ENCODE measurements around the gene PRKAR1B.

Gene PRKAR1B

DNA sequence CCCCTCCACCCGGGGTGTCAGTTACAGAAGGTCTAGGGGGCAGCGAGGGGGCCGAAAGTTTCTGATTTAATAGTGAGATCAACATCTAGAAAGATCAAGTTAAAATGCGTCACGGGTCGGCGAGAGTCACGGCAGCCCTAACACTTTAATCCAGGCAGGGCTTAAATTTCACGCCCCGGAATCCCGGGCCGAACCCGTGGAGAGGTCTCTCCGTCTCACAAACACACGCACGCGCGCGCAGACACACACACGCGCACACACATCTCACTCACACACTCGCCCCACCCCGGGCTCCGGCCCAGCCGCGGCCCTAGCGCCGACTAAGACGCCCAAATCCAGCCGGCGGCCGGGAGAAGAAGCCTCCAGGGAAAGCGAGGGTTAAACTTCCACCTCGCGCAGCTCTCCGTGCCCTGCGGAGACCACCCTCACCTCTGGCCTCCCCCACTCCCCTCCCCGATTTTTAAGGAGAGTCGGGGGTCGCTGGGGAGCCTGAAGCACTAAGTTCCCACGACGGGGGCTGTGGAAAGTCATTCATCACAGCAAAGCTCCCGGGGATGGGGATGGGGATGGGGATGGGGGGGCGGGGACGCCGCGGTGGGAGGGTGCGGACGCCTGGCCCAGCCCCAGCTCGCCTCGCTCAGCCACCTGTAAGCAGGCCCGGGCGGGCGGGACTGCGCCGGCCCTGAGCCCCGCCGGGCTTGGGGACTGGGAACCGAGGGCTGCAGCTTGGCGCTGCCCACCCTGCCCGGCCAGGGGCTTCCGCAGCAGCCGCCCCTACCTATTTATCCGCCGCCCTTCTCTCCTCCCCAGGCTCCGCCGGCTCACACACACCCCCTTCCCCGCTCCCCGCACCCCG is 209.1 kb downstream of the PRKAR1B start (continued):
- TF ChIP-seq, protein P1, sequence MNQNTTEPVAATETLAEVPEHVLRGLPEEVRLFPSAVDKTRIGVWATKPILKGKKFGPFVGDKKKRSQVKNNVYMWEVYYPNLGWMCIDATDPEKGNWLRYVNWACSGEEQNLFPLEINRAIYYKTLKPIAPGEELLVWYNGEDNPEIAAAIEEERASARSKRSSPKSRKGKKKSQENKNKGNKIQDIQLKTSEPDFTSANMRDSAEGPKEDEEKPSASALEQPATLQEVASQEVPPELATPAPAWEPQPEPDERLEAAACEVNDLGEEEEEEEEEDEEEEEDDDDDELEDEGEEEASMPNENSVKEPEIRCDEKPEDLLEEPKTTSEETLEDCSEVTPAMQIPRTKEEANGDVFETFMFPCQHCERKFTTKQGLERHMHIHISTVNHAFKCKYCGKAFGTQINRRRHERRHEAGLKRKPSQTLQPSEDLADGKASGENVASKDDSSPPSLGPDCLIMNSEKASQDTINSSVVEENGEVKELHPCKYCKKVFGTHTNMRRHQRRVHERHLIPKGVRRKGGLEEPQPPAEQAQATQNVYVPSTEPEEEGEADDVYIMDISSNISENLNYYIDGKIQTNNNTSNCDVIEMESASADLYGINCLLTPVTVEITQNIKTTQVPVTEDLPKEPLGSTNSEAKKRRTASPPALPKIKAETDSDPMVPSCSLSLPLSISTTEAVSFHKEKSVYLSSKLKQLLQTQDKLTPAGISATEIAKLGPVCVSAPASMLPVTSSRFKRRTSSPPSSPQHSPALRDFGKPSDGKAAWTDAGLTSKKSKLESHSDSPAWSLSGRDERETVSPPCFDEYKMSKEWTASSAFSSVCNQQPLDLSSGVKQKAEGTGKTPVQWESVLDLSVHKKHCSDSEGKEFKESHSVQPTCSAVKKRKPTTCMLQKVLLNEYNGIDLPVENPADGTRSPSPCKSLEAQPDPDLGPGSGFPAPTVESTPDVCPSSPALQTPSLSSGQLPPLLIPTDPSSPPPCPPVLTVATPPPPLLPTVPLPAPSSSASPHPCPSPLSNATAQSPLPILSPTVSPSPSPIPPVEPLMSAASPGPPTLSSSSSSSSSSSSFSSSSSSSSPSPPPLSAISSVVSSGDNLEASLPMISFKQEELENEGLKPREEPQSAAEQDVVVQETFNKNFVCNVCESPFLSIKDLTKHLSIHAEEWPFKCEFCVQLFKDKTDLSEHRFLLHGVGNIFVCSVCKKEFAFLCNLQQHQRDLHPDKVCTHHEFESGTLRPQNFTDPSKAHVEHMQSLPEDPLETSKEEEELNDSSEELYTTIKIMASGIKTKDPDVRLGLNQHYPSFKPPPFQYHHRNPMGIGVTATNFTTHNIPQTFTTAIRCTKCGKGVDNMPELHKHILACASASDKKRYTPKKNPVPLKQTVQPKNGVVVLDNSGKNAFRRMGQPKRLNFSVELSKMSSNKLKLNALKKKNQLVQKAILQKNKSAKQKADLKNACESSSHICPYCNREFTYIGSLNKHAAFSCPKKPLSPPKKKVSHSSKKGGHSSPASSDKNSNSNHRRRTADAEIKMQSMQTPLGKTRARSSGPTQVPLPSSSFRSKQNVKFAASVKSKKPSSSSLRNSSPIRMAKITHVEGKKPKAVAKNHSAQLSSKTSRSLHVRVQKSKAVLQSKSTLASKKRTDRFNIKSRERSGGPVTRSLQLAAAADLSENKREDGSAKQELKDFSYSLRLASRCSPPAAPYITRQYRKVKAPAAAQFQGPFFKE (tag by site-specific recombination; IDR thresholded peaks at IDR 0.05; ENCODE audit: borderline replicate concordance) = no peak
- peak; percentile 36; the same call in 1 of the 2 replicates for TF ChIP-seq ZNF335 (tag by site-specific recombination; conservative IDR thresholded peaks at IDR 0.05)
- TF ChIP-seq ZNF549 (tag by site-specific recombination; IDR thresholded peaks at IDR 0.05) = no peak
- TF ChIP-seq ZNF426 (tag by site-specific recombination; IDR thresholded peaks at IDR 0.05) = no peak
- no peak for TF ChIP-seq ZNF174 (tag by site-specific recombination; IDR thresholded peaks at IDR 0.05)
- no peak for TF ChIP-seq SALL2 (tag by site-specific recombination; IDR thresholded peaks at IDR 0.05; ENCODE audit: borderline replicate concordance)
- 0 out of 2 replicates have a peak, but pooled peaks have one; percentile 14 for TF ChIP-seq WT1 (tag by site-specific recombination; IDR thresholded peaks at IDR 0.05)
- TF ChIP-seq ZNF555 (tag by site-specific recombination; conservative IDR thresholded peaks at IDR 0.05) = no peak
- no peak for TF ChIP-seq ZNF660 (tag by site-specific recombination; IDR thresholded peaks at IDR 0.05)
- no peak for TF ChIP-seq ZNF112 (tag by site-specific recombination; IDR thresholded peaks at IDR 0.05)
- no peak for TF ChIP-seq YY2 (tag by site-specific recombination; IDR thresholded peaks at IDR 0.05)
- TF ChIP-seq TRIM28 (IDR thresholded peaks at IDR 0.05; ENCODE audit: borderline replicate concordance, low read length) = no peak
- TF ChIP-seq ZNF626 (tag by site-specific recombination; IDR thresholded peaks at IDR 0.05) = no peak
- no peak for TF ChIP-seq ZNF23 (tag by site-specific recombination; IDR thresholded peaks at IDR 0.05; ENCODE audit: borderline replicate concordance)
- no peak for TF ChIP-seq ZNF658 (tag by site-specific recombination; IDR thresholded peaks at IDR 0.05)
- no peak for TF ChIP-seq ZBTB17 (tag by site-specific recombination; IDR thresholded peaks at IDR 0.05)
- TF ChIP-seq ZNF16 (tag by site-specific recombination; IDR thresholded peaks at IDR 0.05; ENCODE audit: low read depth) = no peak
- TF ChIP-seq ZNF624 (tag by site-specific recombination; IDR thresholded peaks at IDR 0.05) = no peak
- TF ChIP-seq, protein P2, sequence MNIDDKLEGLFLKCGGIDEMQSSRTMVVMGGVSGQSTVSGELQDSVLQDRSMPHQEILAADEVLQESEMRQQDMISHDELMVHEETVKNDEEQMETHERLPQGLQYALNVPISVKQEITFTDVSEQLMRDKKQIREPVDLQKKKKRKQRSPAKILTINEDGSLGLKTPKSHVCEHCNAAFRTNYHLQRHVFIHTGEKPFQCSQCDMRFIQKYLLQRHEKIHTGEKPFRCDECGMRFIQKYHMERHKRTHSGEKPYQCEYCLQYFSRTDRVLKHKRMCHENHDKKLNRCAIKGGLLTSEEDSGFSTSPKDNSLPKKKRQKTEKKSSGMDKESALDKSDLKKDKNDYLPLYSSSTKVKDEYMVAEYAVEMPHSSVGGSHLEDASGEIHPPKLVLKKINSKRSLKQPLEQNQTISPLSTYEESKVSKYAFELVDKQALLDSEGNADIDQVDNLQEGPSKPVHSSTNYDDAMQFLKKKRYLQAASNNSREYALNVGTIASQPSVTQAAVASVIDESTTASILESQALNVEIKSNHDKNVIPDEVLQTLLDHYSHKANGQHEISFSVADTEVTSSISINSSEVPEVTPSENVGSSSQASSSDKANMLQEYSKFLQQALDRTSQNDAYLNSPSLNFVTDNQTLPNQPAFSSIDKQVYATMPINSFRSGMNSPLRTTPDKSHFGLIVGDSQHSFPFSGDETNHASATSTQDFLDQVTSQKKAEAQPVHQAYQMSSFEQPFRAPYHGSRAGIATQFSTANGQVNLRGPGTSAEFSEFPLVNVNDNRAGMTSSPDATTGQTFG (tag by site-specific recombination; IDR thresholded peaks at IDR 0.05; ENCODE audit: borderline replicate concordance) = no peak
- TF ChIP-seq ZNF274 (IDR thresholded peaks at IDR 0.05; ENCODE audit: low read length) = no peak
- no peak for TF ChIP-seq ZNF274 (tag by site-specific recombination; IDR thresholded peaks at IDR 0.05; ENCODE audit: borderline replicate concordance)
- TF ChIP-seq ZNF596 (tag by site-specific recombination; IDR thresholded peaks at IDR 0.05) = no peak
- no peak for TF ChIP-seq ZNF202 (tag by site-specific recombination; IDR thresholded peaks at IDR 0.05; ENCODE audit: borderline replicate concordance)
- TF ChIP-seq ZNF837 (tag by site-specific recombination; IDR thresholded peaks at IDR 0.05) = no peak
- TF ChIP-seq, protein P3, sequence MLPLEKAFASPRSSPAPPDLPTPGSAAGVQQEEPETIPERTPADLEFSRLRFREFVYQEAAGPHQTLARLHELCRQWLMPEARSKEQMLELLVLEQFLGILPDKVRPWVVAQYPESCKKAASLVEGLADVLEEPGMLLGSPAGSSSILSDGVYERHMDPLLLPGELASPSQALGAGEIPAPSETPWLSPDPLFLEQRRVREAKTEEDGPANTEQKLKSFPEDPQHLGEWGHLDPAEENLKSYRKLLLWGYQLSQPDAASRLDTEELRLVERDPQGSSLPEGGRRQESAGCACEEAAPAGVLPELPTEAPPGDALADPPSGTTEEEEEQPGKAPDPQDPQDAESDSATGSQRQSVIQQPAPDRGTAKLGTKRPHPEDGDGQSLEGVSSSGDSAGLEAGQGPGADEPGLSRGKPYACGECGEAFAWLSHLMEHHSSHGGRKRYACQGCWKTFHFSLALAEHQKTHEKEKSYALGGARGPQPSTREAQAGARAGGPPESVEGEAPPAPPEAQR (tag by site-specific recombination; IDR thresholded peaks at IDR 0.05) = no peak
- TF ChIP-seq ZBTB20 (tag by site-specific recombination; IDR thresholded peaks at IDR 0.05) = peak; percentile 83
- TF ChIP-seq, protein P4, sequence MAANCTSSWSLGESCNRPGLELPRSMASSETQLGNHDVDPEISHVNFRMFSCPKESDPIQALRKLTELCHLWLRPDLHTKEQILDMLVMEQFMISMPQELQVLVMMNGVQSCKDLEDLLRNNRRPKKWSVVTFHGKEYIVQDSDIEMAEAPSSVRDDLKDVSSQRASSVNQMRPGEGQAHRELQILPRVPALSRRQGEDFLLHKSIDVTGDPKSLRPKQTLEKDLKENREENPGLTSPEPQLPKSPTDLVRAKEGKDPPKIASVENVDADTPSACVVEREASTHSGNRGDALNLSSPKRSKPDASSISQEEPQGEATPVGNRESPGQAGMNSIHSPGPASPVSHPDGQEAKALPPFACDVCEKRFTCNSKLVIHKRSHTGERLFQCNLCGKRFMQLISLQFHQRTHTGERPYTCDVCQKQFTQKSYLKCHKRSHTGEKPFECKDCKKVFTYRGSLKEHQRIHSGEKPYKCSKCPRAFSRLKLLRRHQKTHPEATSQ (tag by site-specific recombination; IDR thresholded peaks at IDR 0.05) = no peak
- no peak for TF ChIP-seq ZFP37 (tag by site-specific recombination; IDR thresholded peaks at IDR 0.05)
- no peak for TF ChIP-seq ZNF792 (tag by site-specific recombination; IDR thresholded peaks at IDR 0.05)
- TF ChIP-seq HOXC10 (CRISPR knock-in tag; IDR thresholded peaks at IDR 0.05) = no peak
